ACHN (cell line): ENCODE results near the gene MEN1.

ENCODE experiments used
- DNase-seq: peaks from one replicate; pipeline ENCODE4 v3.0.0-alpha.2; 2015
- in situ Hi-C: cut with HindIII; loops from 2 replicates; pipeline ENCODE4 v1.10.0; 2017; ENCODE audit warnings: low sequenced_read_pairs, low pct_ligation_motif_present, low pct_unique_long_range_greater_than_20kb

Gene MEN1

DNA sequence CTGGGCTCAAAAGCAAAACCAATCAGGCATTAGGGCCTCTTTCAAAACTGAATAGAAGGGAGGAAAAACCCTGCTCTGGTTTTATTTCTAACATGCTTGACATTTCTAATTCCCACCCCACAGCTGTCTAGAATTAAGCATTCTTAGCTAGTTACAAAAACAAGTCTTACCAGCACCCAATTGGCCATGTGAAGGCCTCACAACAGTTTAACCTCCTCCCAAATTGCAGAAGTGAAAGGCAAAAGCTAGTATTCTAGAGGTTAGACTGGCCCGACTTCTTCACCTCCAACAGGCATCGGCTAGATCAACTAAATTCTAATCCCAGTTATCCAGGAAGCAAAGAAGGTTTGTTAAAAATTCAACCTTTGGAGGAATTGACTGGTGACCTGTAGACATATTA is 38.5 kb downstream of the MEN1 start:
- DNase-seq, result no peak
- in situ Hi-C loops, result no loop called here

DNA sequence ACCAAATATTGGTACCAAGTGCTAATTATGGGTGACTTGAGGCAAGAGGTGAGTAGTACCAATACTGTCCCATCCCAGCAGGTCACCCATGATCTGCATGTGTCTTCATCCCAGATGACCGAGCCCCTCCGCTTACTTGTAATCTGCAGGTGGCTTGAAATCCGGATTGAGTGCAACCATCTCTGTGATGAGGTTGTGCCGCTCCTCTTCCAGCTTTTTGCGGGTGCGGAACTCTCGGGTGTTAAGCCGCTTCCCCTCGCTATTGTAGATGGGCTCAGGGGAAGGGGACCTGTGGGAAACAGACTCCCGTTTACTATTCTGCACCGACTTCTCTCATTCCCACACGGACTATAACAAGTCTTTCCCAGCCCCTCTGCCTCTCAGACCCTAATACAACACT is 40.2 kb downstream of the MEN1 start:
- in situ Hi-C loops, result no loop called here
- no peak for DNase-seq

DNA sequence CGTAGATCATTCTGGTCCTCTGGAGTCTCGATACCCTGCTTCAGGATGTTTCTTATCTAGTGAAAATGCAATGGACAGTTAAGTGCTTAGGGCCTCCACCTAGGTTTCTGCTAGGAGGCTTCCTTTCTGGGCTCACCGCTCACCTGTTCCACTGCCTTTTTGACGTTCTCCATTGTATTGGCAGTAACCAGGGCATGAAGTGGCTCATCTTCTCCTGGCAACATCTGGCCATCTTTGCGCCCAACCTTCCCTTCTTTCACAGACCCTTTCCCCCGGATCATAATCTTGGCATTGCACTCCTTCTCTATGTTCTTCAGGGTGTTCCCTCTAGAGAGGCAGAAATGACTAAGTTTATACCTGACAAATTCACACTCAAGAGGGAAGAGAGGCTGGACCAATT is 41.1 kb downstream of the MEN1 start:
- in situ Hi-C loops, result no loop called here
- DNase-seq, result no peak

DNA sequence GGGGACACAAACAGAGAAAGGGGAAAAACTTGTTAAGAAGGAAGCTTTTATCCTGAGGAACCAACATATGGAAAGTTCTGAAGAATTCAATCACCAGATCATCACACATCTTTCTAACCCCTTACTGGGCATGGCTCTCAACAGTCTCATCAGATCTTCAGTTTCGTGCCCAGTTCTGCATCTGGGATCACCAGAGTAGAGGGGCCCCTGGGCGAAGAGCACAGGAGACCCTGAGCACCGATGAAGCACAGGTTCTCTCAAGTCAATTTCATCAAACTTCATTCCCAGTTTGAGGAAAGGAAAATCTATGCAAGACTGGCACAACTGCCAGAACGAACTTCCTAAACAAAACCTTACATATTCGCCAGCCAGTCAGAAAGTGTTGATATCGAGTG is 42.1 kb downstream of the MEN1 start:
- DNase-seq, result no peak
- in situ Hi-C loops, result no loop called here

DNA sequence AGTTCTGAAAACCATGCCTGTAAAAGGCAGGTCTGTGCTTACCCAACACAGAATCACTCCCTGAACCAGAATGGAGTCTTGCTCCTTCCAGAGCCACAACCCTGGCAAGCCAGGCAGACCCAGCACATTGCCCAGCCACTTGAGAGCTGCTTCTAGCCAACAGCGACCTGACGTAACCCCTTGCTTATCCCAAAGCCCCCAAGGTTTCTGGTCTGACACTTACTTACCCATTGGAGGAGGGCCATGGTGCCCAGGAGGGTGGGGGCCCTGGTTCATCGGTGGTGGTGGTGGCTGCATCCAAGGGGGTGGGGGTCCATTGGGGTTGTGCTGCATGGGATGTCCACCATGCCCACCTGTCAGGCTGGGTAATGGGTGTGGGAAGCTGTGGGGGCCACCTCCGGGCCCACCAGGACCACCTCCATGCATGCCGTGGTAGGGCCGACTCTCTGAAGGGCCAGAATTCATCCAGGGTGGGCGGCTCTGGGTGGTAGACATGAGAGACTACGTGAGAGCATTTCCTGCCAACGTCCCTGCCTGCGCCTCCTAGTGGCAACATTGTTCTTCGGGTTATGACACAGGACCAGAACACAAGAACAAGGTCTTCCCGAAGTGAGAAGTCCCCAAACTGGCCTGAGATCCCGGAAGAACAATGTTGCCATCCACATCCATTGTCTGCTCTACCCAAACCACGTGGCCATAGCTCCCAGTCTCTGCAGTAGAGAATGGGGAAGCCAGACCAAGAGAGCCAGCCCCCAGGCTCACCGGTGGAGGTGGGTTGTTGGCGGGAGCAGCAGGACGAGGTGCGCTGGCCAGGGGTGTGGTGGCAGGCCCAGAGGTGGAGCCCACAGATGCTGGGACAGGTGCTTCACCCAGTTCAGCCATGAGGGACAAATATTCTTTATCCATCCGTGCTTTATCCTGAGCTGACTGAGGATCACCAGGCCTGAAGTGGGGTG is 42.7 kb downstream of the MEN1 start:
- in situ Hi-C loops, result no loop called here
- peak; percentile 49 for DNase-seq

DNA sequence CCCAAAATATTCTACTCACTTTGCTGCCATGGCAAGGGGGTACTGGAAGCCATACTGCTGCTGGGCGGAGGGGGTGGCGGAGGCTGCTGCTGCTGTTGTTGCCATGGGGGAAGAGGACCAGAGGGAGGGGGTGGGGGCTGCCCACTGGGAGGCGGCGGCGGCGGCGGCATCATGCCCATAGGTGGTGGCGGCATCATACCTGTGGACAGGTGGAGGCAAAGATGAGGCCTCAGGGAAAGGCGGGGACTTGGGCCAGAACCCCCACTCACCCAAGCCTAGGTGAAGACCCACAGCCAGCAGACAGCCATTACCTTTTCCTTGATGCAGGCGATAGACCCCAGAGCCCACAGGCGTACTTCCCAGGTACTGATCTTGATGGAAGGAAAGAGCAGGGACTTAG is 43.5 kb downstream of the MEN1 start:
- in situ Hi-C loops, result no loop called here
- DNase-seq, result no peak

DNA sequence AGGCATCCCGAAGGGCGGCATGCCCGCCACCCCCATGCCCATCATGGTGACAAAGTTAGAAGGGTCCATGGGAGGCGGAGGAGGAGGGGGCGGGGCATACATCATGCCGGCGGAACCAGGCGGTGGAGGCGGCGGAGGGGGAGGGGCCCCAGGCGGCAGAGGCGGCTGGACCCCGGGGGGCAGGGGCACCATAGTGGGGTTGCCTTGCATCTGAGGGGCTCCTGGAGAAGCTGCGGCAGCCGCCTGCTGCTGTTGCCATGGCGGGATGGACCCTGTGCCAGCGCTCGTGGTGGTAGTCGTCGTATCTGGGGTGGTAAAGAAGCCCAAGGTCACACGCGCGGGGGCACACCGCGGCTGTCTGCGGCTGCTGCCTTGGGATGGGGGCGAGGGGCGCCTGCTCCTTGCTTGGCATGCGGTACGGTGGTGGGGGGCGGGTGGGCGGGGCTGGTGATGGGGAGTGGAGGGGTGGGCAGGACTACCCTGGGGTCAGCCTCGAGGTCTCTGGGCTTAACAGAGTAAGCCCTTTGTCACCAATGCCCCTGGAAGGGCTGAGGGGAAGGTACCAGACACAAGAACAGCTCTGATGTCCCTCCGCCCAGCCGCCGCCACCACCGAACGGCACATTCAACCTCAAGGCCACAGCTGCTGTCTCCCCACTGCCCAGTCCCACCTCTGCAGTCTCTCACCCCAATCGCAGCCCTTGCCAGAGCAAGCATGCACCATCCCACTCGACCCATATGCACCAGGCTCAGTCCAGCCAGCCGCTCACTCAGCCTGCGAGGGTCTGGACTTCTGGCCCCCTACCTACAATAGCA is 44.3 kb downstream of the MEN1 start:
- in situ Hi-C loops, result no loop called here
- no peak for DNase-seq

DNA sequence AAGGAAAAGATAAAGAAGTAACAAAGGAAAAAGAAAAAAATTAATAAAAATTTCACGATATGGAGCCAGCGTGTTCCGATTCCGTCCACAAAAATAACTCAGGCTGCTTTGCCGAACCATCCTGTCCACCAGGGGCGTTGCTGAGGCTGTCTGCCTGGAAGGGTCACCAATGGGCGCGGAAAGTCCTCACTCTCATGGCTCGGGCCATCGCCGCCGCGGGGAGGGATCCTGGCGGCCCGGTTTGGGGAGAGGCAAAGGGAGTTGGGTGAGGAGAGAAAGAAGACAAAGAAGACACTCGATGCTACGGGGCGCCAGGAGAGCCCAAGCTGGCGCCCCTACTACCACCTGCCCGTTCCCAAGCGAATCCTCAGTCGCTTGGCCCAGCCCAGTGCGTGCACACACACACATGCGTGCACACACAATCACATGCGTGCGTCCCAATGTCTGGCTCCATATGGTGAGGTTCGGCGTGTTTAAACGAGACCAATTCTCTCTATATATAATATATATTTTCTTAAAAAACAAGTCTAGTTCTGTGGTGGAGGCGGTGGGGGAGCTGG is 45.0 kb downstream of the MEN1 start:
- DNase-seq, result no peak
- in situ Hi-C loops, result no loop called here

DNA sequence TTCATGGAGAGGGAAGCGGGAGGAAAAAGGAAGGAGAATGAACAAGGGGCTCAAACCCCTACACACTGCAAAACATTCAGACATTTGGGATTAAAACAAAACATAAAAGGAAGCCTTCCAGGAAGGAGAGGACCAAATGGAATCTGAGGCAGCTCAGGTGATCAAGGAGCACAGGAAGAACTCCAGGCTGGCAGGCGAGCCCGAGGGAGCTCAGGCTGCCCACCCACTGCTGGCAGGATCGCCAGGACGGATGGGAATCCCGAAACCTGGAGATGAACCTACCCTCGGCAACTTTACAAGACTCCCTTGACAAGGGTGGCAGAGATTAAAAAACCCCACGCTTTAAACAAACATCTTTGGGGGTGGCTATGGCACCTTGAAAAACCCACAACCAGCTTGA is 45.6 kb downstream of the MEN1 start:
- in situ Hi-C loops, result no loop called here
- no peak for DNase-seq

DNA sequence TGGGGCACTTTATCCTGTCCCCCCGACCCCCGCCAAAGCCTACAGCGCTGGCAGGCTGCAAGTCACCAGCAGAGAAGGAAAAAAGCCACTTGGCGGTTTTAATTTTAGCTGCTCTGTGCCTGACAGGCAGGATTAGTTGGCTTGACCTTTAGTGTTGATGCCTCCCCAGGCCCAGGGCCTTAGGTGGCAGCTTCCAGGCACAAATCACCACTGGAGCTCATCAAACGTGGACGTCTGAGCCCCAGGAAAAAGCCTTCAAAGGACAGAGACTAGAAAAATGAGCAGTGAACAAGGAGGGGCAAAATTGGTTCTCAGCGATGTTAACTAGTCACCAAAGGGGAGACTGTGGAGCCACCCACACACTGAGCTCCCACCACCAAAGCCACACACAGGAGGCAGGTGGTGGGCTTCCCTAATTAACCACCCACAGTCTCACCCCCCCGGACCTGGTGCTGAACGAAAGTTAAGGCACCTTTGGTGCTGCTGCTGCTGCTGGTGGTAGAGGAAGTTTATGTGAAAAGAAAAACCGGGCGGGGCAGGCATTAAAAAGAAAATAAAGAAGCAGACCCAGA is 46.2 kb downstream of the MEN1 start:
- in situ Hi-C loops, result no loop called here
- no peak for DNase-seq

DNA sequence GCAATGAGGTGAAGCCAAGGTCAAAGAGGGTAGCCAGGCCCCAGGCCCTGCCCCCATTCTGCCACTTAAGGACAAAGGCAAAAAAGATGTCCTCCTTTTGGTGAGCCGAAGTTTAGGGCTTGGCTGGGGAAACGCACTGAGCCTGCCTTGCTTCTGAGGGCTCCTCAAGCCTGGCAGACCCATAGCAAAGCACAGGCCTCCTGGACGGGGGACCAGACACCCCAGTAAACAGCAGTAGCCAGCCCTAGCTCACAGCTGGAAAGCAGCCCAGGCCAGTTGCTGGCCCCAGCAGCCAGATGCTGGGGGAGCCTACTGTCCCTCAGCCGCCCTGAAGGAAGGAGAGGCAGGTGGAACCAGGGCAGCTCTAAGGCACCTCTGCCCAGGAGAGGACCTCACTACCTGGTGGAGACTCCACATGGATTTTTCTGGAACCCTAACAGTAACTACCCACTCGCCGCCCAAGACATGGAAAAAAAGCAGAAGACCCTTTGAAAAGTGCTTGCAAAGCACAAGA is 46.8 kb downstream of the MEN1 start:
- in situ Hi-C loops, result no loop called here
- no peak for DNase-seq

DNA sequence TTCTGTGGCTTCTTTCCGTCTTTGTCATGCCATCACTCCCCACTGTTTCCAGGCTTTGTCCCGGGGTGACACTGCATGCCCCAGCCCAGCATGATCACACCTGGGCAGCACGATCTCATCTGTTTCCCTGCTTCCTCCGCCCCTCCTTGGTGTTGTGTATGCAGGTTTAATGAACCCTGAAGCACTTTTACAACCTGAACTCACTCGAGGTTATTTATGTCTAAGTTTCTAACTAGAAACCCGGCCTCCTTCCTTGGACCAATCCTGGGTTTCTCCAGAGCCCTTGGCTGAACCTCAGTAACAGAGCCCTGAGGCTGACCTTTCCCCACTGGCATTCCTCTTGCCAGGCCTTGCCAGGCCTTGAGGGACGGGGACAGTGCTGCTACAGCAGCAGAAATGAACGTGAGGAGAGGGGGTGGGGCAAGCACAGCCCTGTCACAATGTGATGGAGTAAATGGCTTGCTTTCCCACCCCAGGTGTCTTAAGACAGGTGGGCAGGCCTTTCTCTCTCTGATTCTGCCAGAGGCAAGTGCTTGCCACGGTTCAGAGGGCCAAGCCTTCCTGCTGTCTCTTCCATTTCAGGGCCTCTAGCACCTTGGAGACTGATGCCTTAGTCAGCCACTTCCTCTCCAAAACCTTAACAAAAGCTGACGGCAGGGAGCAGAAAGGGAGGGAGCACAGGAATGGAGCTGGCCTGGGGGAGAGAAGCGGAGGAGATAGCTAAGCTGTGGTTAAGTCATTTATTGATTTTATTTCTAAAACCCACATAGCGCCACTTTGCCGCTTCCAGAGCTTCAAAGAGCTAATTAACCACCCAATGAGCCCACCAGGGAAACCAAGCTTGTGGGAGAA is 47.5 kb downstream of the MEN1 start:
- peak; percentile 35 for DNase-seq
- in situ Hi-C loops, result no loop called here

DNA sequence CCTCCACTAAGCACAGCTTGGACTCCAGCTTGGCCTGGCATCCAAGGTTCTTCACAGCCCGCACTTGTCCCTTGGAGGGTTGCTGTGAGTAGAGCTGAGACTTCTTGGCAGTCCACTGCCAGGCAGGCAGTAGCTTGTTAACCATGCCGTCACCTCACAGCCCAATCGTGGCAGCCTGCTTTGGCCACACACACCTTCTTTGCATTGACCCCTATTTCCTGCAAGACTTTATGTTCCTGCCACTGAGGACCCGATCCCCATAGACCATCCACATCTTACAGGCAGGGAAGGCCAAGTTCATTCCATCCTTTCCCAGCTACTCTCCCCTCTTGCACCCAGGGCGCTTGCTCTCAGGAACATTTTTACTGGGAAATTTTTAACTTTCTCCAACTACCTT is 48.1 kb downstream of the MEN1 start:
- in situ Hi-C loops, result no loop called here
- no peak for DNase-seq

DNA sequence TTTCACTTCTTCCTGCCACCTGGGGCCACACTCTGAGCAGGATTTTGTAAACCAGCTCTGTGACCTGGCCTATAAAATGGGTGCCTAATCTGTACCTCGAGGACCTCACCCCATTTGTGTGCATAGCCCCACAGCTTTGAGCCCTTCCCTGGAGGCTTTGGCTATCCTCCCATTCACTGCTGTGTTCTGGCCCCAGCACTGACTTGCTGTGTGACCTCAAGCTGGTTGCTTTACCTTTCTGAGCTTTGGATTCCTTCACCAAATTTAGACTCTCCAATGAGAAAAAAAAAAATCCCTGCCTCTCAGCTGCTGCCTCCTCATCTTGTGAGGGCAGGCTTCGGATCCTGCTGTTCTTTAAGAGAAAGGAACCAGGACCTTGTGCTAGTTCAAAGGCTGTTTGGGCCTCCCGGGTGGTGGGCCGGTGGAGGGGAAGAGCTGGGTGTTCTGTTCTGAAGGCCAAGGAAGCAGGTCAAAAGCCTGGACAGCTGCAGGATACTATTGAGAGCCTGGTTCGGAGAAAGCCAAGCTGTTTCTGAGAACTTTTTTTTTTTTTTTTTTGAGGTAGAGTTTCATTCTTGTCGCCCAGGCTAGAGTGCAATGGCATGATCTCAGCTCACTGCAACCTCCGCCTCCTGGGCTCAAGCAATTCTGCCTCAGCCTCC is 49.5 kb downstream of the MEN1 start:
- DNase-seq, result no peak
- in situ Hi-C loops, result no loop called here

DNA sequence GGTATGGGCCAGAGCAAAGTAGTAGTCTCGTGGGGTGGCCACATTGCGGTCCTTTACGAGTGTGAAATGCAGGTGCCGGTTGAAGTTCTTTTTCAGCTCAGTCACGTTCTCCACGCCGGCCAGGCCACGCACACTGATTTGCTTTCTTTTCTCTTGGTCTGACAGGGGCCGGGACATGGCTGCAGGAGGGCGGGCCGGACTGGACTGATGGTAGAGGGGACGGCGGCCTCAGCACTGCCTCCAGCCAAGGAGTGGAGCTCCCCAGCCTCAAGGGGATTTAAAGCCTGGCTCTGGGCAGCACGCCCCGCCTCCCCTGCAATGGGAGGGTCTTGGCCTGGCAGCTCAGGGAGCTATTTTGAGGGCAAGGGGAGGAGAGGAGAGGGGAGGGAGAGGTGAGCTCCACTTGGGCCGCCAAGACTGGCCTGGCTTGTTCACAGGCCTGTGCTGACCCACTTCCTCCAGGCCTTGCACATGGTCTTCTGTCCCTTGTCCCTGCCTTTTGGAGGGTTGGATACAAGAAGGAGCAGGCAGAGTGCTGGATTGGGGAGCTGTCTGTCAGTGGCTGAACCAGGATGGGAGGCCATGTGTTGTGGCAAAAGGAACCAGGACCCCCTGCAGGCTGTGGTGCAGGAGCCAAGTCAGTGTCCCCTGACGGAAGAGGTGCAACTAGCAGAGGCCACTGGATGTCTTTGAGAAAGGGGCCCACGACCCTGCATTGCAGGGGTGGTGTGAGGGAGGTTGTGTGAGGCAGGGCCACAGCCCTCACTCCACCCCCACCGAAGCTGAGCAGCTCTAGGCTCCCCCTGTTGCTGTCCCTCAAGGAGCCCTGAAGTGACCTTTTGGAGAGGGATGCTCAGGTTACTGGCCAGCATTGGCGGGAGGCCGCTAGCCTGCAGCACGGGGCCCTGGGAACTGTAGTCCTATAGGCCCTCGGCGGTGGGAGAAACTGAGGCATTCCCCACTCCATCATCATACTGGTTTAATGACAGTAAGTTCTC is 50.3 kb downstream of the MEN1 start, which contains the start of gene PYGM:
Gene PYGM (minus strand): TSS at position 253 of the 998 bp plus-strand sequence. CDS start 76 bp downstream, at position 177.
- DNase-seq, result no peak
- in situ Hi-C loops, result no loop called here

DNA sequence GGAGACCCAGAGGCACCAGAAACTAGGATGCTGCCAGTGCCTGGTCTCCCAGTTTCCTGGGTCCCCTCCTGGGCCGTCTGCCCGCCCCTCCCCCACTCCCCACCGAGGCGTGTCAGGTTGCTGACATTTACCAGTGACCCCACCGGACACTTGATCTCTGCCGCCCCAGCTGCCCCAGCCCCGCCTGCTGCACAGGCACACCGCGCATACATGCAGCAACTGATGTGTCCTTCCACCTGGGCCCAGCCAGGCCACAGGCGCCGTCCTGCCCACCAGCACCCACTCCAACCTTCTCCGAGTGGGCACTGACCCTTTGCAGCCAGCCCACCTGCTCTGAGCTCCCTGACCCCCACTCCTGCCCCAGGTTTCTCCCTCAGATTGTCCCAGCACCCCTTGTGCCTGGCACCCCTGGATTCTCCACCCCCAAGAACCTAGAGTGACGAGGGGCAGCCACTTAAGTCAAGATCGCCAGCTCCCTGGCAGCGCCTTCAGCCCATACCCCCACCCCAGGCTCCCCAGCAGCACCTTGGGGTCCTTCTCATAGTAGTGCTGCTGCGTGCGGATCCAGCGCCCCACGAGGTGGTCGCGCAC is 51.1 kb downstream of the MEN1 start:
- in situ Hi-C loops, result no loop called here
- no peak for DNase-seq
